Vagina (tissue), 2 donors: ENCODE measurements around the gene INHBE.

Experiments used
- CTCF ChIP-seq, 3 experiments: fragments of 450-650 bp in 2 of 3; fragments of 200-600 bp in 1 of 3; sonication (generic) in 1 of 3; IDR thresholded peaks; one replicate each; pipeline ENCODE4 v1.5.1; 2017 to 2019; ENCODE audit warnings: antibody characterized with exemption in 3 of 3, mild to moderate bottlenecking in 2 of 3, moderate library complexity in 2 of 3
- POLR2A ChIP-seq, 2 donors: fragments of 450-650 bp; IDR thresholded peaks; one replicate each; pipeline ENCODE4 v1.6.1; 2017; ENCODE audit warnings: antibody characterized with exemption in 2 of 2, mild to moderate bottlenecking in 2 of 2, moderate library complexity in 2 of 2

GRCh38 chr12:57477710-57478681 lies 22.9 kb downstream of the INHBE start:
- TF ChIP-seq CTCF (IDR thresholded peaks at IDR 0.05), result no peak
- TF ChIP-seq POLR2A (IDR thresholded peaks at IDR 0.05), result no peak
